ENCODE measurements around the gene NLGN3. TPM values are rescaled to one million over a fixed set of nuclear protein-coding genes. Genes with fewer than 3 reads are reported as not detected.

NLGN3 gene
- total and polyA plus RNA-seq, 3 donors from 2014 or later, result 7.6 to 8.9 (median 8.2) TPM

GRCh38 chrX:71106427-71106826 lies 38.2 kb upstream of the NLGN3 start, which contains the start of gene CXorf65:
Gene CXorf65 (minus strand): TSS chrX:71106740. CDS start chrX:71106556, 184 bp downstream.
- H3K27ac ChIP-seq, result no peak within 1 kb of the TSS
- TF ChIP-seq POLR2A (IDR thresholded peaks at IDR 0.05) (no peak), CTCF (IDR thresholded peaks at IDR 0.05) (no peak)
- 100% methylated on average over 1 of the region's 1 CpG; no CpG with 5 or more reads in 1 of the 2 donors for WGBS, 2 donors
- peaks cover 10% of the 10 kb centered on the region for H3K4me1 ChIP-seq
- DNase-seq, result no peak
- no peaks in the 10 kb centered on the region for H3K36me3 ChIP-seq (ENCODE audit: low read depth, missing control alignments)
- intact Hi-C loops (cut with DNase I; ENCODE audit: low total_unique reads), result no loop called here
- H3K27me3 ChIP-seq, result no peaks in the 10 kb centered on the region
- H3K4me3 ChIP-seq, result no peak within 1 kb of the TSS
- H3K9me3 ChIP-seq, result no peaks in the 10 kb centered on the region

GRCh38 chrX:71107245-71107644 lies 37.4 kb upstream of the NLGN3 start:
- Histone ChIP-seq H3K36me3 (ENCODE audit: low read depth, missing control alignments) (no peaks in the 10 kb centered on the region), H3K4me1 (peaks cover 10% of the 10 kb centered on the region), H3K4me3 (no peak overlapping the region), H3K27ac (no peak overlapping the region), H3K9me3 (no peaks in the 10 kb centered on the region), H3K27me3 (no peaks in the 10 kb centered on the region)
- no peak for TF ChIP-seq CTCF (IDR thresholded peaks at IDR 0.05)
- DNase-seq, result no peak
- 70 to 73% methylated on average over 3 to 4 of the region's 4 CpGs for WGBS, 2 donors
- intact Hi-C loops (cut with DNase I; ENCODE audit: low total_unique reads), result no loop called here

GRCh38 chrX:71107762-71108360 lies 36.8 kb upstream of the NLGN3 start:
- H3K27ac ChIP-seq, result no peak overlapping the region
- peaks cover 10% of the 10 kb centered on the region for H3K4me1 ChIP-seq
- H3K4me3 ChIP-seq, result no peak overlapping the region
- no peak for DNase-seq
- 62 to 74% methylated on average over 3 to 9 of the region's 9 CpGs for WGBS, 2 donors
- H3K36me3 ChIP-seq (ENCODE audit: low read depth, missing control alignments), result no peaks in the 10 kb centered on the region
- H3K9me3 ChIP-seq, result no peaks in the 10 kb centered on the region
- no peaks in the 10 kb centered on the region for H3K27me3 ChIP-seq
- intact Hi-C loops (cut with DNase I; ENCODE audit: low total_unique reads), result no loop called here
- TF ChIP-seq POLR2A (IDR thresholded peaks at IDR 0.05) (no peak), CTCF (IDR thresholded peaks at IDR 0.05) (no peak)

- no peaks in the 10 kb centered on the region for H3K27me3 ChIP-seq
- 93% methylated on average over 6 of the region's 6 CpGs; no CpG with 5 or more reads in 1 of the 2 donors for WGBS, 2 donors
- H3K27ac ChIP-seq, result no peak overlapping the region
- no peaks in the 10 kb centered on the region for H3K36me3 ChIP-seq (ENCODE audit: low read depth, missing control alignments)
- intact Hi-C loops (cut with DNase I; ENCODE audit: low total_unique reads), result no loop called here
- H3K4me1 ChIP-seq, result no peaks in the 10 kb centered on the region
- no peaks in the 10 kb centered on the region for H3K9me3 ChIP-seq
- TF ChIP-seq CTCF (IDR thresholded peaks at IDR 0.05) (no peak), POLR2A (IDR thresholded peaks at IDR 0.05) (no peak)
- no peak for DNase-seq
- no peak overlapping the region for H3K4me3 ChIP-seq
Observed at GRCh38 chrX:71109051-71109450, 35.6 kb upstream of the NLGN3 start.

All from testis (tissue), 3 donors.